Measurements from ENCODE around the gene DENND11. TPM values are rescaled to one million over a fixed set of nuclear protein-coding genes. Genes with fewer than 3 reads are reported as not detected.

DENND11 gene
- total and polyA plus RNA-seq, 2 donors (not counting 3 experiments of a cell fraction or from before 2014, with no cell fraction given), result 14.7 to 25.9 TPM

GRCh38 chr7:141671705-141672496 is 30.1 kb downstream of the DENND11 start:
- H2AFZ ChIP-seq (ENCODE audit: low read depth, low read length), result no peak overlapping the region
- H3K9ac ChIP-seq (replicated peaks; ENCODE audit: extremely low read depth, insufficient read depth, low read length), result no peak overlapping the region
- no peak for DNase-seq (ENCODE audit: low read depth, low spot score)
- TF ChIP-seq MYC (IDR thresholded peaks at IDR 0.05; ENCODE audit: low read depth, low read length) (no peak), GATA2 (IDR thresholded peaks at IDR 0.05; ENCODE audit: insufficient read depth, insufficient read length, low read depth, low read length) (no peak), POLR2AphosphoS5 (IDR thresholded peaks at IDR 0.05; ENCODE audit: insufficient read depth, low read depth, low read length) (no peak), POLR2A (IDR thresholded peaks at IDR 0.05; ENCODE audit: low read depth, low read length) (no peak), FOS (IDR thresholded peaks at IDR 0.05; ENCODE audit: borderline replicate concordance, insufficient read depth, low read length) (no peak), EZH2 (IDR thresholded peaks at IDR 0.05; ENCODE audit: borderline replicate concordance, low read depth, low read length, severe bottlenecking) (no peak), JUN (IDR thresholded peaks at IDR 0.05; ENCODE audit: borderline replicate concordance, insufficient read depth, insufficient read length, low read depth) (no peak)
- TF ChIP-seq, protein P1, sequence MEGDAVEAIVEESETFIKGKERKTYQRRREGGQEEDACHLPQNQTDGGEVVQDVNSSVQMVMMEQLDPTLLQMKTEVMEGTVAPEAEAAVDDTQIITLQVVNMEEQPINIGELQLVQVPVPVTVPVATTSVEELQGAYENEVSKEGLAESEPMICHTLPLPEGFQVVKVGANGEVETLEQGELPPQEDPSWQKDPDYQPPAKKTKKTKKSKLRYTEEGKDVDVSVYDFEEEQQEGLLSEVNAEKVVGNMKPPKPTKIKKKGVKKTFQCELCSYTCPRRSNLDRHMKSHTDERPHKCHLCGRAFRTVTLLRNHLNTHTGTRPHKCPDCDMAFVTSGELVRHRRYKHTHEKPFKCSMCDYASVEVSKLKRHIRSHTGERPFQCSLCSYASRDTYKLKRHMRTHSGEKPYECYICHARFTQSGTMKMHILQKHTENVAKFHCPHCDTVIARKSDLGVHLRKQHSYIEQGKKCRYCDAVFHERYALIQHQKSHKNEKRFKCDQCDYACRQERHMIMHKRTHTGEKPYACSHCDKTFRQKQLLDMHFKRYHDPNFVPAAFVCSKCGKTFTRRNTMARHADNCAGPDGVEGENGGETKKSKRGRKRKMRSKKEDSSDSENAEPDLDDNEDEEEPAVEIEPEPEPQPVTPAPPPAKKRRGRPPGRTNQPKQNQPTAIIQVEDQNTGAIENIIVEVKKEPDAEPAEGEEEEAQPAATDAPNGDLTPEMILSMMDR (IDR thresholded peaks at IDR 0.05; ENCODE audit: extremely low read depth in 1 of 2, insufficient read depth in 1 of 2, low read depth in 1 of 2, low read length in 2 of 2), result no peak
- TF ChIP-seq, protein P2, sequence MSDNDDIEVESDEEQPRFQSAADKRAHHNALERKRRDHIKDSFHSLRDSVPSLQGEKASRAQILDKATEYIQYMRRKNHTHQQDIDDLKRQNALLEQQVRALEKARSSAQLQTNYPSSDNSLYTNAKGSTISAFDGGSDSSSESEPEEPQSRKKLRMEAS (IDR thresholded peaks at IDR 0.05; ENCODE audit: insufficient read depth, insufficient read length), result no peak
- no peaks in the 10 kb centered on the region for H3K9me1 ChIP-seq (replicated peaks; ENCODE audit: control insufficient read depth, extremely low read depth, insufficient read depth, low read length)
- H3K79me2 ChIP-seq (ENCODE audit: control insufficient read depth, insufficient read depth, low read length), result no peaks in the 10 kb centered on the region
- no peaks in the 10 kb centered on the region for H4K20me1 ChIP-seq (replicated peaks; ENCODE audit: control insufficient read depth, extremely low read depth, insufficient read depth, low read length)
- H3K27me3 ChIP-seq (ENCODE audit: control insufficient read depth in 2 of 2, insufficient read depth in 2 of 2, low read length in 2 of 2), result no peaks in the 10 kb centered on the region
- H3K9me3 ChIP-seq (replicated peaks; ENCODE audit: control insufficient read depth, insufficient read depth, low read length), result no peaks in the 10 kb centered on the region
- dilution Hi-C loops (cut with MboI; ENCODE audit: extremely low pct_ligation_motif_present, low sequenced_read_pairs), result no loop called here
- H3K4me3 ChIP-seq (replicated peaks in 1 of 3; ENCODE audit: insufficient read depth in 1 of 3, low read depth in 1 of 3, low read length in 3 of 3), result no peak overlapping the region
- peaks cover 0 to 4% of the 10 kb centered on the region in 2 experiments for H3K36me3 ChIP-seq (ENCODE audit: control insufficient read depth in 2 of 2, extremely low read depth in 1 of 2, insufficient read depth in 2 of 2, low read length in 2 of 2)
- ChIA-PET CTCF (interaction anchor here (4.1 kb wide), 1 partner anchor 18 kb away, joined by 75 read pairs; no protein-coding TSS in a partner anchor), POLR2A (no interaction called here)
- peaks cover 32% of the 10 kb centered on the region for H3K4me1 ChIP-seq (ENCODE audit: control insufficient read depth, extremely low read depth, insufficient read depth, low read length)
- BruUV-seq (replicated peaks), result no TSS peak
- no peak overlapping the region for H3K4me2 ChIP-seq (ENCODE audit: insufficient read depth, low read length)
- intact Hi-C loops (cut with micrococcal nuclease), result loop anchor here (10.0 kb wide), 1 partner anchor 1627 kb away; no protein-coding TSS in a partner anchor
- FAIRE-seq, result no peak
- no peak overlapping the region for H3K27ac ChIP-seq (ENCODE audit: insufficient read depth, low read depth, low read length)
